ENCODE measurements around the gene GLUL. TPM values are rescaled to one million over a fixed set of nuclear protein-coding genes. Genes with fewer than 3 reads are reported as not detected.
"Not testable (repeated sequence)": the region's sequence is repeated elsewhere in the genome, so short reads cannot be mapped to it uniquely, and the experiment has no call there.

GLUL gene
- total RNA-seq, 1 donor from 2014 or later, result 368 TPM

GRCh38 chr1:182339684-182340083 is 51.9 kb downstream of the GLUL start:
- Histone ChIP-seq H3K4me1 (peaks cover 20% of the 10 kb centered on the region), H3K27me3 (ENCODE audit: low read depth) (no peaks in the 10 kb centered on the region), H3K36me3 (no peaks in the 10 kb centered on the region), H3K27ac (replicated peaks) (no peak overlapping the region), H3K4me3 (no peak overlapping the region), H3K9me3 (replicated peaks) (no peaks in the 10 kb centered on the region)
- TF ChIP-seq CTCF (IDR thresholded peaks at IDR 0.05; ENCODE audit: borderline replicate concordance), result no peak
- no peak for DNase-seq
- intact Hi-C loops (cut with micrococcal nuclease), result no loop called here

- intact Hi-C loops (cut with micrococcal nuclease), result no loop called here
- DNase-seq, result no peak
- TF ChIP-seq CTCF (IDR thresholded peaks at IDR 0.05; ENCODE audit: borderline replicate concordance), result no peak
Observed at GRCh38 chr1:182338806-182339370, 52.7 kb downstream of the GLUL start.

DNA sequence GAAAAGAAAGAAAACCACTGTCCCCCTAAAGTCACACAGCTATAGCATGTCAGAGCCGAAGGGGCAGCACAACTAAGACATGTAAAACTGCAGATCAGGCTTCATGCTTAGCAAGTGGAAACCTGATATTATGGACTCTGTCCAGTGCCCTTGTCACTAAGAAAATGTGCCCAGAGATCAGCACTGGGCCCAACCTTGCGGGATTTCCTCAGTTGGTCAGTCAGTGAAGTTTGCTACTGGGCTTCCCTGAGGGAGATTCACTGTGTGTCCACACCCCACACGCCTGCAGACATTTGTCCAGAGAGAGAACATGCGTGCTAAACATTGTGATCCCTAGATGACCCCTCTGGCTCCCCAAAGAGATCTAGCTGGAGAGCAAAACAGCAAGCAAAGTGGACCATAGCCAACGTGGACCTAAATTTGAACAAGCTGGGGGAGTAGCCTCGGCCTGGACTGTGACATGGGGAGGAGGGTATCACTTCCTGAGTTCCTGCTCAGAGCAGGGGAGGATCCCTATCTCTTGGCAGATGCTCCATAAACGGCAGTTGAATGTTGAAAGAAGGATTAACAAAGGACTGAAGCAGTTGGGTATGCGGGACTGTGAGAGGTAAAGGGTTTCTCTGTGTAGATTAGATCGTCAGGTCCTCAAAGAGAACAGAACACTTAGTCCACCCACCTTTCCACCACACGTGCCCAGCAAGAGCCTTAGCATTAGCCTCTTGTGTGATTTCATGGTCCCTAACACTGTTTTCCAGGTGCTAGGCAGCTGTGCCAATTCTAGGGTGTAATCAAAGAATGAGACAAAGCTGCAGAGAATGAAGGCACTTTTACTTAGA is 53.6 kb downstream of the GLUL start:
- Histone ChIP-seq H3K36me3 (no peaks in the 10 kb centered on the region), H3K4me1 (peaks cover 20% of the 10 kb centered on the region), H3K27me3 (ENCODE audit: low read depth) (no peaks in the 10 kb centered on the region), H3K9me3 (replicated peaks) (no peaks in the 10 kb centered on the region), H3K27ac (replicated peaks) (peak overlapping the region; percentile 35), H3K4me3 (no peak overlapping the region)
- TF ChIP-seq CTCF (IDR thresholded peaks at IDR 0.05; ENCODE audit: borderline replicate concordance), result no peak
- DNase-seq, result peak; percentile 25
- intact Hi-C loops (cut with micrococcal nuclease), result no loop called here

More at GRCh38 chr1:182338806-182339370, 52.7 kb downstream of the GLUL start:
- Histone ChIP-seq H3K4me3 (no peak overlapping the region), H3K4me1 (peaks cover 20% of the 10 kb centered on the region), H3K27me3 (ENCODE audit: low read depth) (no peaks in the 10 kb centered on the region), H3K36me3 (no peaks in the 10 kb centered on the region), H3K27ac (replicated peaks) (peak overlapping the region; percentile 35), H3K9me3 (replicated peaks) (no peaks in the 10 kb centered on the region)

DNA sequence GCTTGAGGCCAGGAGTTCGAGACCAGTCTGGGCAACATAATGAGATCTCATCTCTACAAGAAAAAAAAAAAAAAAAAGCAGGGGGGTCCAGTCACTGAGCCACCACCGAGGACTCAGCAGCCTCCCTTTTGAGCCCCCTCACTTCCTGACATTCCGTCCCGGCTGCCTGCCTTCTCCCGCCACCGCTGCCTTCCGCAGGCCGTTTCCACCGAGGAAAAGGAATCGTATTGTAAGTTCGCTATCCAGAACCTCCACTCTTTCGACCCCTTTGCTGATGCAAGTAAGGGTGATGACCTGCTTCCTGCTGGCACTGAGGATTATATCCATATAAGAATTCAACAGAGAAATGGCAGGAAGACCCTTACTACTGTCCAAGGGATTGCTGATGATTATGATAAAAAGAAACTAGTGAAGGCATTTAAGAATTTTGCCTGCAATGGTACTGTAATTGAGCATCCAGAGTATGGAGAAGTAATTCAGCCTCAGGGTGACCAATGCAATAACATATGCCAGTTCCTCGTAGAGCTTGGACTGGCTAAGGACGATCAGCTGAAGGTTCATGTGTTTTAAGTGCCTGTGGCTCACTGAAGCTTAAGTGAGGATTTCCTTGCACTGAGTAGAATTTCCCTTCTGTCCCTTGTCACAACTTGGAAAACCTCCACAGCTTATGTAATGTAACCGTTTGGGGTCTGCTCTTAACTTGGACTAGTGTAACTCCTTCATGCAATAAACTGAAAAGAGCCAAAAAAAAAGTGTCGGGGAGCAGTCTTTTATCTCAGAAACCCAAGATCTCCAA is 55.6 kb downstream of the GLUL start:
- intact Hi-C loops (cut with micrococcal nuclease), result no loop called here
- no peak for DNase-seq
- Histone ChIP-seq H3K4me1 (peaks cover 20% of the 10 kb centered on the region), H3K36me3 (no peaks in the 10 kb centered on the region), H3K9me3 (replicated peaks) (no peaks in the 10 kb centered on the region), H3K27me3 (ENCODE audit: low read depth) (no peaks in the 10 kb centered on the region), H3K27ac (replicated peaks) (no peak overlapping the region), H3K4me3 (no peak overlapping the region)
- no peak for TF ChIP-seq CTCF (IDR thresholded peaks at IDR 0.05; ENCODE audit: borderline replicate concordance)

DNA sequence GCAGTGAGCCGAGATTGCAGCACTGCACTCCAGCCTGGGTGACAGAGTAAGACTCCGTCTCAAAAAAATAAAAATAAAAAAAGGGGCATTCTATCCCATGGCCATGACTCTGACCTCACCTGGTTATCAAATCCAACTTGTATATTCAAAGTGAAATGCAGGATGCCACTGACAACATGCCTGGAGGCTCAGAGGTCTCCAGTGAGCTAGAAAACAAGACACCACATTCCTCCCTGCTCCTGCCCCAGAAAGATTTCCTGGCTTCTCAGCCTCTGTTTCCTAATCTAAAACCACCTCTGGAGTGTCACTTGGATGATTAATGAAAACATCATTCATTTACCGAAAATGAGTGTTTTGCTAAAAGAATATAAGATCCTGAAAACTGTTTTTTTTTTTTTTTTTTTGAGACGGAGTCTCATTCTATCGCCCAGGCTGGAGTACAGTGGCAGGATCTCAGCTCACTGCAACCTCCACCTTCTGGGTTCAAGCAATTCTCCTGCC is 58.5 kb downstream of the GLUL start:
- H3K4me1 ChIP-seq, result peaks cover 21% of the 10 kb centered on the region
- DNase-seq; H3K27ac ChIP-seq (replicated peaks); H3K9me3 ChIP-seq (replicated peaks); H3K36me3 ChIP-seq; H3K27me3 ChIP-seq (ENCODE audit: low read depth); intact Hi-C loops (cut with micrococcal nuclease); H3K4me3 ChIP-seq: not testable (repeated sequence)
